Measurements from ENCODE around the gene CHERP.
"Not testable (repeated sequence)": the region's sequence is repeated elsewhere in the genome, so short reads cannot be mapped to it uniquely, and the experiment has no call there.

CHERP gene

DNA sequence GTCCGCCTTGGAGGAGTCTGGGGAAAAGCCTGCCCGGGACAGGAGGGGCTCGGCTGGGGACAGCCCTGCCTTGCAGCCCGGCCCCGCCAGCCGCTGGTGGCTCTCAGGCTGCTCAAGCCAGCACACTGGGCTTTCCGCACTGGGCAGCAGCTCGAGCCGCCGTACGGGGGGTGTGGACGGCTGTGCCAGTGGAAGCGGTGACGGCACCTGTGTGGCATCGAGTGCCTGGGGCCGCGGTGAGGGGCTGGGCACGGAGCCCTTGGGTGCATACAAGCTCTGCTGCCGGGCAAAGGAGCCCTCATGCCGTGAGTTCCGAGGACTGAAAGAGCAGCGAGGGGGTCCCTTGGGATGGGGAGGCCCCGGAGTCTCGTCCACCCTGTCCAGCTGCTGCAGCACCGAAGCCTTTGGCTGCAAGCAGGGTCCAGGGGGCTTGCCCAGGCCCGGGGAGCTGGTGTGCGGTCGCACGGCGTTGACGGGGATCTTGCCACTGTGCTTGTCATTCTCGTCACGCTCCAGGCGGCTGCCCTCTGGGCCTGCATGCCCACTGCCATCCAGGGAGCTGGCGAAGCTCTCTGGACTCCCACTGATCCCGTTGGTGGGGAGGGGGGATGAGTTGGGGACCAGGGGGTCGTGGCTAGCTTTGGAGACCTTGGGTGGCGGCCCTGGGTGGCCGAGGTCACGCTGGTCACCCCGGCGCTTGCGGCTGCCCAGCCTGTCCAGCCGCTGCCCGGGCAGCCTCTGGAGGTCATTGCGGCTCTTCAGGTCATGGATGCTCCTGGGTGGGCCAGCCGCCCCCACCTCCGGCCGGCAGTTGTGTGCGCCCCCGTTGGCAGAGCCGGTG lies 34.7 kb upstream of the CHERP start:
- DNase-seq (ENCODE audit: low read depth): no peak

DNA sequence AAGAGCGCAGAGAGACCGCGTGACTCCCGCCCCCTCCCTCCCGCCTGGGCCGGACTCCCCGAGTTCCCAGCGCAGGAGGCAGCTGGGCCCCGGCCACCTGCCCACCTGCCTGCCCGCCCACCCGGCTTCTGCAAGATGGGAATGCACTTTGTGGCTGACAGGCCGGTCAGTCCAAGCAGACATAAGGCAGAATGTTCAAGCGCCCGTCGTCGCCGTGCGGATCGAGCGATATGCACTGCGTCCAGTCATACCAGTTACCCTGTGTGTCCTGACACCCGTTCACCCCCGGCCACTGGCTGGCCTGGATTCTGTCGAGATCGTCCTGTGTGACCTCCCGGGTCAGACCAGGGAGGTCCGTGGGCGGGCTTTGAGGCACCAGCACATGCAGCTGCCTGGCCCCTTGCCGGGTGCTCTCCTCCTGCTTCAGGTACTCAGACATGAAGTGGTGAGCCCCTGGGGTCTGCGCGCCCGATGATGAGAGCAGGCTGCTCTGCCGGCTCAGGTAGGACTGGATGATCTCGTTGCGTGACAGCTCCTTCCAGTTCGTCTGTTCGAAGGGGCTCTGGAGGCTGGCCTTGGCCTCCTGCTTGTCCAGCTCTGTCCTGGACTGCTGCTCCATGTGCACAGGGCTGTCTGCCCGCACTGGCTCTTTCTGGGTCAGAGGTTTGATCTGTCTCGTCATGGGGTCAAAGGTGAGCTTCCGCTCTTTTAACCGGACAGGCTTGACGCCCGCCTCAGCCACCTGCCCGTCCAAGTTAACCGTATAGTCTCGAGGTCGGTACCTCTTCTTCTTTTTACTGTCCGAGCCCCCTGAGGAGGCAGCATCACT lies 33.8 kb upstream of the CHERP start:
- DNase-seq (ENCODE audit: low read depth): no peak

DNA sequence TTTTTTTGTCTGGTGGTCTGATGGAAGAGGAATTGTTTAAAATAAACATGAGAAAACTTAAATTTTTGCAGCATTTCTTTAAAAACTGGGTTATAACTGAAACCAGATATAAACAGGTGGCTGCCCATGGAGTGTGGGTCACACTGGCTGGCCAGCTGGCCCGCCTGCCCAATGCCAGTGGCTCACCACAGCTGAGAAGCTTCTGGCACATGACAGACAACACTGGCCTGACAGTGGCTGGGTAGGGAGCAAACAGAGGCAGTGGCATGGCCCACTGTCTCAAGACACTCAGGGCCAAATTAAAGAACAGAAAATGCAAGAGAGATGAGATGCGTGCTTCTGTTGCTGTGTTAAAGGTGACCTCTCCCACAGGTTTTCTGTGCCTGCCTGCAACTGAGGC lies 33.0 kb upstream of the CHERP start:
- DNase-seq (ENCODE audit: low read depth): no peak

DNA sequence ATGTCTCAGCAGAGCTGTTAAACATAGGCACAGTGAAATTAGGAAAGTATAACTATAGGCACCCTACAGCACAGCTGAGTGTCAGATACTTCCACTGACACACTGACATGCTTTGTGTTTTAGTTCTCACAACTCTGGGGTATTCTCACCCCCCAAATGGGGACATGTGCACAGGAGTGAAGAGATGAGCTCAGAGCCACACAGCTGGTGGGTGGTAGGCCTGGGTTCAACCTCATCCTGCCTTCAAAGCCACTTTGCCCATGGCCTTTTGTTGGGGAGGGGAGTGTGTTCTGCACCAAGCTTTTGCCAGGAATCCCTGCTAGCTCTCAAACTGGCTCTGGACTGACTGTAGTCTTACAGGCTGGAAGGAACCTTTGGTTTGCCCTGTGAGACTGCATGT lies 31.7 kb upstream of the CHERP start:
- DNase-seq (ENCODE audit: low read depth): no peak

DNA sequence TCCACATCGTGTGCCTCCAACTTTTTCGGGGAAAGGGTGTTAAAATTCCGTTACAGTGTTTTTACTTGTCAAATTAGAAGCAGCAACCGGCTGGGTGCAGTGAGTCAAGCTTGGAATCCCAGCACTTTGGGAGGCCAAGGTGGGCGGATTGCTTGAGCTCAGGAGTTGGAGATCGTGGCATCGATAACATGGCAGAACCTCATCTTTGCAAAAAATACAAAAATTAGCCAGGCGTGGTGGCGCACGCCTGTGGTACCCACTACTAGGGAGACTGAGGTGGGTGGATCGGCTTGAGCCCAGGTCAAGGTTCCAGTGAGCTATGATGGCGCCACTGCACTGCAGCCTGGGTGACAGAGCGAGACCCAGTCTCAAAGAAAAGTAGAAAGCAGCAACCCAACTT lies 31.1 kb upstream of the CHERP start:
- DNase-seq (ENCODE audit: low read depth): no peak

DNA sequence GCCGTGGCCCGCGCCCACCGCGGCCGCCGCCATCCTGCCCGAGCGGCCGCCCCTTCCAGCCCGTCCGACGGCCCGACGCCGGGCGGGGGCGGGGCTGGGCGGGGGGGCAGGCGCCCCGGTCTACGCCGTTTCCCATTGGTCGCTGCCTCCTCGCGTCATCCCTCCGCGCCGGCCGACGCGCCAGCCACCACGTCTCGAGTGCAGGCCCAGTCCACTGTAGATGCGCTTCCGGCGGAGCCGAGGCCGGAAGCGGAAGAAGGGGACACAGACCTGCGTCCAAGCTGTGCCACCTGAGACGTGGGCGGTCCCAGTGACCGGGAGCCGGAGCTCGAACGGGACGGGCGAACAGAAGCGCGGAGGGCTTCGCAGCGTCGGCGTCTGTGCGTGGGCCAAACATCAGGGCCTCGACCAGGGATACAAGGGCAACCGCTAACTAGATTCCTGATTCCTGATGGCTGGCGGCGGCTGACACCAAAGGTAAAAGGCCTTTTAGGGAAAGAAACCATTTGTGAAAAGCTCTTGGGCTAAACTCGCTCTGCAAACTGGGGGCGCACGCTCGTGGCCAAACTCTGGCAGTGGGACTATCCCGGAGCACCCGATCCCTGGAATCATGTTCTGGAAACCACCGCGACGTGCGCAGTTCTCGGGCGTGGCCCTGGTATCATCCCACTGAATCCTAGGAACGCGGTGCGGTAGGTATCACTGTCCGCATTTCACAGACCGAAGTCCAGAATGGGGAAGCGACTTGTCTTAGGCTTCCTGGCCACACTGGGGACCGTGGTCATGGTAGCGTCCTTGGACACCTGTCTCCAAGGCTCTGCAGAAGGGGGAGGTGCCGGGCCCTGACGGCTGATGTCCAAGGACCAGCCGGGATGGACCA lies 30.3 kb upstream of the CHERP start, which contains the start of gene SLC35E1:
TSS of gene SLC35E1 (minus strand) at position 84 of the 880 bp plus-strand sequence. CDS start at position 33, 51 bp downstream.
- peak; percentile 87 for DNase-seq (ENCODE audit: low read depth)

DNA sequence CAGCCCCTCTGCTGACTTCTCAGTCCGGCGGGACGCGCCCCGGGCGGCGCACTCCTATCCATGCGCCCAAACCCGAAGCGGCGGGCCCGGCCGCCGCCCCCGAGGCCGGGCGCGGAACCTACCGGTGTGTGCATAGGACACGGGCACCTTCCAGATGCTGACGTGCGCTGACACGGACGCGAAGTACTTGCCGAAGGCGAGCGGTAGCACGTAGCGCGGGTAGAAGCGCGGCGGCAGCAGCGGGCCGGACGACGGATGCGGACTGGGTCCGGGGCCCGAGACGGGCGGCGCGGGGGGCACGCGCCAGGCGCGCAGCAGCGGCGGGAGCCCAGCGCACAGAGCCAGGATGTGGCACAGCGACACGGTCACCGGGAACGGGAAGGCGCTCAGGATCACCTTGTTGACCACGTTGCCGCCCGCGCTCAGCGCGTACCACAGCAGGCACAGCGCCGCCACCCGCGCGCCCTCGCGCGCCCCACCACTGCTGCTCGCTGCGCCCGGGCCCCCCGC lies 29.6 kb upstream of the CHERP start:
- no peak for DNase-seq (ENCODE audit: low read depth)

DNA sequence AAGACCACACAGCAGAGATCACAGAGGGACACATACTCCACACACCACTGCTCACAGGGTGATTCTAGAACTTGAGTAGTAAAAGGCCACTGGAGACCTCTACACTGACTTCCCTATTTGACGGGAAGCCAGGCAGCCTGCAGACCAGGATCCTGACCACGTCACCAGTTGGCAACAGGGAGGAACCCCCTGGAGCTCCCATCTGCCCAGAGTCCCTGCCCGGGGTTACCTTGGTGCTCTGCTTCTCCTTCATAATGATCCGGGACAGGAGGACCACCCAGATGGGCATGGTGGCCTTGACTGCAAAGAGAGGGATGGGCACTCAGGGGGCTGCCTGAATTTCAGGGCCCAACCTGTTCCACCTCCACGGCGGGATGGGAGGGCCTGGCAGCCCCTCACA lies 29.0 kb upstream of the CHERP start:
- no peak for DNase-seq (ENCODE audit: low read depth)

DNA sequence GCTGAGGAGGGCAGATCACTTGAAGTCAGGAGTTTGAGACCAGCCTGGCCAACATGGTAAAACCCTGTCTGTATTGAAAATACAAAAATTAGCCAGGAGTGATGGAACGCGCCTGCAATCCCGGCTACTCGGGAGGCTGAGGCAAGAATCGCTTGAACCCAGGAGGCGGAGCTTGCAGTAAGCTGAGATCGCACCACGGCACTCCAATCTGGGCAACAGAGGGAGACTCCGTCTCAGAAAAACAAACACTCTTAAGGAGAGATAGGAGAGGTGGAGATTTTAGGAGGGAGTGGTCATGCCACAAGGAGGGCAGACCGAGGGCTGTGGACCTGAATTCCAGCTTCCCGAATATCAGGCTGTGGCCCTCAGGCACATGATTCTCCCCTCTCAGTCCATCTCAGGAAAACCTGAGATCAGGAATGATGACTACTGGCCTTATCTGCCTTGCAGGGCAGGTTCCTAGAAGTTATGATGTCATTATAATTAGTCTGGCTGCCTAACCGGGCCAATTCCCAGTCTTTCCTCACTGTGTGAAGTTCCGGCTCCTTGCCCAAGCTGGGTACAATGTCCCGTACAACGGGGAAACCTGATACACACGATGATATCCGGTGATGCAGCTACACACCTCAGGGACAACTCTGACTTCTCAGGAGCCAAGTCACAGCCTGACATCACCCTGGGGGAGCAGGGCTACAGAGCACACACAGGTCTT lies 27.5 kb upstream of the CHERP start:
- no peak for DNase-seq (ENCODE audit: low read depth)

DNA sequence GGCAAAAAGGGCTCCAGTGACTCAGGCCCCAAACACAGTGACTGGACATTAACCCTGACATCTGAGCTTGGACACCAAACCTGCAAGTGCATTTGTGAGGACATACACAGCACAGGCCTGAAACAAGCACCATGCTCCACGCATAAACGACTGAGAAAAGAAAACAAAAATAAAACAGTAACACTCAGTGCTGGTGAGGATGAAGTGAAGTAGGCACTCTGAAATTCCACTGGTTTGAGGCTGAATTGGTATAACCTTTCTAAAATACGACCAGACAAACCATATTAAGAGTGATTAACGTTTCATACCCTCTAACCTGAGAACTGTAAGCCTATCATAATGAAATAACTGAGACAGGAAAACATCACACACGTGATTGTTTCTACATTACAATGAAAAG lies 24.5 kb upstream of the CHERP start:
- no peak for DNase-seq (ENCODE audit: low read depth)

DNA sequence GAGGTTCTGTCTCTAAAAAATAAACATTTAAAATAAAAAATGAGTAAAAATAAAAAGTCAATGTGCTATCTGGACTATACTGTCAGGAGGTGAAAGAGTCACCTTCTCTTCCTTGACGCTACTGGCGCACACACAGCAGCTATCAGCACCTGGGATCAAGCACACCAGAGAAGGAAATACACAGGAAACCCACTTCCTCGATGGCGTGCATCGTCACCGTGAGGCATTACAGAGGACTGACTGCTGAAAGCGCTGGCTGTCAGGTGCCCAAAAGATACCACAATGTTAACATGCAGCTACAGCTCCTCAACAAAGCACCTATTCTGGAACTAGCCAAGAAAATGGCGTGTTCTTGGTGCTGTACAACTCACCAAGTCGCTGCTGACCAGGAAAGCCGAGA lies 23.9 kb upstream of the CHERP start:
- DNase-seq (ENCODE audit: low read depth): no peak

DNA sequence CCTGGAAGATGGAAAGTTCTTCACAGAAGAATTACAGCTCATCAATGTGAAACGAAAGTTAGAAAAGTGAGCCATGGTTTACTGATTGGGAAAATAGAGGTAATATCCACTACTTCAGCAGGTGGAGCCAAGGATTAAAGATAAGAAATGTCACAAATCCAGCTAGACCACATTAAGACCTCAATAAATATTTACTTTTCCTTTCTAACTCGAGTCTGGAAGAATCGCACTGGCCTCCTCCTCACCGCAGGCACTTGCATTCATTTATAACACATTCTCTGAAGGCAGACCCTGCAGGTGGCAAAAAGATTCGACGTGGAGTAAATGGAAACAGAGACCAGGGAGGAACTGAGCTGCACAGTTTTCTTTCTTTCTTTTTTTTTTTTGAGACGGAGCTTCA lies 22.6 kb upstream of the CHERP start:
- no peak for DNase-seq (ENCODE audit: low read depth)

DNA sequence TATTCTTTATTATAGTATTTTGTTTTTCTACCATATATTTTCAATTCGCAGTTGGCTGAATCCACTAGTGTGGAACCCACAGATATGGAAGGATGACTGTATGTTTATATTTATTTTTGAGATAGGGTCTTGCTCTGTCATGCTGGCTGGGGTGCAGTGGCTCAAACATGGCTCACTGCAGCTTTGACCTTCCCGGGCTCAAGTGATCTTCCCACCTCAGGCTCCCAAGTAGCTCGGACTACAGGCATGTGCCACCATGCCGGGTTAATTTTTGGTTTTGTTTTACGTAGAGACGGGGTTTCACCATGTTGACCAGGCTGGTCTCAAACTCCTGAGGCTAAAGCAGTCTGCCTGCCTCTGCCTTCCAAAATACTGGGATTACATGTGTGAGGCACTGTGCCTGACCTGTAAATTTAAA lies 20.4 kb upstream of the CHERP start:
- no peak for DNase-seq (ENCODE audit: low read depth)

DNA sequence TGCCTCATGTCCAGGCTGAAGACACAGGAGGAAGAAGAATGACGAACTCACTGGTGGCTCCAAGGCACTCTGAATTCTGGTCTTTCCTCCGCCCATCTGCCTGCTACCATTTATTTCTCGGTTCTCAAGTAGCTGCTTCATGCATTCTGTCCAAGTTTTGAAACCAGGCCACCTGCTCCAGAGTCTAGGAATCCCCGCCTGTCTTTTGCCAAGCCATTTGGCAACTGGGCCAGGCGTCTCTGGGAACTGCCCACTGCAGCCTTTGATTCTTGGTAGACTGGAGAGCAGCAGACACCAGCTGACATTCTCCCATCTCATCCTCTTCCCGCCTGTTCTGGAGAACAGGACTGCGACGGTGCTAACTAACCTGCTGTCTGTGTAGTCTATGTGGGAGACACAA lies 19.1 kb upstream of the CHERP start:
- no peak for DNase-seq (ENCODE audit: low read depth)

DNA sequence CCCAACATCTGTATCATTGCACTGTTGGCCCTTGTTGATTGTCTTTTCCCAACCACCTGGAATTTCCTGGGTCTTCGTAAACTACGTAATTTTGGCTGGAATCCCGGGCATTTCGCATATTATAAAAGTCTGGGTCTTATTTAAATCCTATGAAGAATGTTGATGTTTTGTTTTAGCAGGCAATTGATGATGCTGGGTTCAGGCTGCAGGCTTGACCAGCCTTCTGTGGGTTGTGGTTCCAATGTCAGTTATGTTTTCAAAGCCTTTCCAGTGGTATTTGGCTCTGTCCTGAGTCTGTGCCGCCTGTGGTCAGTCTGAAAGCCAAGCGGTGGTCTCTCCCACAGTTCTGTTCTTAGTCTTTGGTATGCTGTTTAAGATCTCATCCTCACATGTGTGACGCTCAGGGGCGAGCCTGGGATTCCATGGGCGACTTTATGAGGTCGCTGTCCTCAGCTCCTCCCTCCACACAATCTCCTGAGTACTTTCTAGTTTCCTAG lies 17.6 kb upstream of the CHERP start:
- no peak for DNase-seq (ENCODE audit: low read depth)

DNA sequence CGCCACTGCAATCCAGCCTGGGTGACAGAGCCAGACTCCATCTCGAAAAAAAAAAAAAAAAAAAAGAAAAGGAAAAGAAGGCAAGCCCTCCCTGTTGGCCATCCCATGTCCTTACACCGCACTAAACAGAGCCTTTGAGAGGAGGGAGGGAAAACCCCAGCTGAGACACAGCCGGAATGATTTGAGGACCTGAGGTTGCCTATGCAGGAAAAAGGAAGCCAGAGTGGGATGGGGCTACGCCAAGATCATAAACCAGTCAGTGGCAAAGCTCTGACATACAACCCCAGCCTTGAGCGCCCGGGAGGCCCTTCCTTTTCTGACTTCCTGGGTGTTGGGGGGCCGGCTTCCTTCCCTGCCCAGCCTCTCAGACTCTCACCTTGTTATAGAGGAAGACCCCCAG lies 12.5 kb upstream of the CHERP start:
- no peak for DNase-seq (ENCODE audit: low read depth)

DNA sequence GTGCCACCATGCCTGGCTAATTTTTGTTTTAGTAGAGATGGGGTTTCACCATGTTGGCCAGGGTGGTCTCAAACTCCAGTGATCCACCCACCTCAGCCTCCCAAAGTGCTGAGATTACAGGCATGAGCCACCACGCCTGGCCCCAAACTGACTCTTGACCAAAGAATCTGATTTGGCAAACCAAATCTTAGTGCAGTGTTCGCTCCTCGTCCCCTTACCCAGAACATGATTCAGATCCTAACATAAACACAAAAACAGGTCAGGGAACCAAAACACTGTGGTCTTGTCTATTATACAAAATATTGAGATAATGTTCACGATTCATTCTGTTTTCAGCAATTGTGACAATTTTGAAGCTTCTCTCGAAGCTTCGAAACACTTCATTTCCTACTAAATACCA lies 9.7 kb upstream of the CHERP start:
- not testable (repeated sequence) for DNase-seq (ENCODE audit: low read depth)

DNA sequence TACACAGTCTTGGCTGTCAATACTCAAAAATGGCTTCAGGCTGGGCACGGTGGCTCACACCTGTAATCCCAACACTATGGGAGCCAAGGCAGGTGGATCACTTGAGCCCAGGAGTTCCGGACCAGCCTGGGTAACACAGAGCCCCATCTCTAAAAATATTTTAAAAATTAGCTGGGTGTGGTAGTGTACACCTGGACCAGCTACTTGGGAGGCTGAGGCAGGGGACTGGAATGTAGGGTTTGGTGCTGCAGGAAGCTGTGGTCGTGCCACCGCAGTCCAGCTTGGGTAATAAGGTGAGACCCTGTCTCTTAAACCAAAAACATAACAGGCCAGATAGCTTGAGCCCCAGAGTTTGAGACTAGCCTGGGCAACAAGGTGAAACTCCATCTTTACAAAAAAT lies 6.7 kb upstream of the CHERP start:
- no peak for DNase-seq (ENCODE audit: low read depth)

DNA sequence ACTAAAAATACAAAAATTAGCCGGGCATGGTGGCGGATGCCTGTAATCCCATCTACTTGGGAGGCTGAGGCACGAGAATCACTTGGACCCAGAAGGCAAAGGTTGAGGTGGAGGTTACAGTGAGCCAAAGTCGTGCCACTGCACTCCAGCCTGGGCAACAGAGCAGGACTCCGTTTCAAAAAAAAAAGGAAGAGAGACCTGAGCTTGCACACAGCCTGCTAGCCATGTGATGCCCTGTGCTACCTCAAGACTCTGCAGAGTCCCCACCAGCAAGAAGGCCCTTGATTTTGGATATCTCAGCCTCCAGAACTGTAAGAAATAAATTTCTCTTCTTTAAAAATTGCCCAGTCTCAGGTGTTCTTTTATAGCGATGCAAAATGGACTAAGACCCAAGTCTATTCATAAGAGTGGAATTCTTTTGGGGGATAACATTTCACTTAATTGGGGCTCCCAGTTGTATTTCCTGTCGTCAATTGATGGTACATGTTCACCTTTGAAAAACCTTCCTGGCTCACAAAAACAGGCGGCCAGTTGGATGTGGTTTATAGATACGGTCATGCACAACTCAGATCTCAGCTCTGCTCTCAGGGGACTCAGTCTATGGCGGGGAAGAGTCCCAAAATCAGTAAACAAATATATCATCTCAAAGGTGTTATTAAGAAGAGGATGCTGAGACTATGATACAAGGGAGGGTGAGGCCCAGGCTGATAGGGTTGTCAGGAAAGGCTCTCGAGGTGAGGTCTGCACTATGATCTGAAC lies 2.4 kb upstream of the CHERP start:
- DNase-seq (ENCODE audit: low read depth): no peak

DNA sequence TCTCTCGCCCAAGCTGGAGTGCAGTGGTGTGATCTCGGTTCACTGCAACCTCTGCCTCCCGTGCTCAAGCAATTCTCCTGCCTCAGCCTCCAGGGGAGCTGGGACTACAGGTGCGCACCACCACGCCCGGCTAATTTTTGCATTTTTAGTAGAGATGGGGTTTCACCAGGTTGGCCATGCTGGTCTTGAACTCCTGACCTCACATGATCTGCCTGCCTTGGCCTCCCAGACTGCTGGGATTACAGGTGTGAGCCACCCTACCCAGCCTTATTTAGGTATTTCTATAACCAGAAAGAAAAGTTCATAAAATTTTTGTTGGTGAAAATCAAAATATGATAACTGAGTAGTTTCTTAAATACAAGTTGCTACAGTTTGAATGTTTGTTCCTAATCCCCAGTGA lies 1.5 kb upstream of the CHERP start:
- not testable (repeated sequence) for DNase-seq (ENCODE audit: low read depth)

Data from GM04504 (cell line).